Activated T-cell treated with anti-CD3 and anti-CD28 coated beads, Interleukin-2, amount 50 U/mL, for 1 hour (primary cell): ENCODE measurements around the gene DIAPH2.
"Not testable (repeated sequence)": the region's sequence is repeated elsewhere in the genome, so short reads cannot be mapped to it uniquely, and the experiment has no call there.

ENCODE experiments used
- DNase-seq: peaks from one replicate; pipeline ENCODE4 v3.0.0-alpha.2; 2020

Gene DIAPH2

GRCh38 chrX:96684339-96685209, at the start of gene DIAPH2:
DIAPH2 (plus strand) TSS chrX:96684842.
- DNase-seq = peak; percentile 69

- no peak for DNase-seq
These were observed 34.6 kb upstream of the DIAPH2 start for GRCh38 chrX:96650023-96650422.

GRCh38 chrX:96655947-96656623, 28.6 kb upstream of the DIAPH2 start:
- no peak for DNase-seq

- DNase-seq = no peak
These were observed 2.1 kb upstream of the DIAPH2 start for GRCh38 chrX:96682516-96682915.

- DNase-seq = no peak
These were observed 674 bp upstream of the DIAPH2 start for GRCh38 chrX:96683997-96684338.

GRCh38 chrX:96685210-96686099, 813 bp downstream of the DIAPH2 start:
- DNase-seq = peak; percentile 36

GRCh38 chrX:96687776-96688175, 3.1 kb downstream of the DIAPH2 start:
- DNase-seq = no peak

- DNase-seq = no peak
These were observed 4.1 kb downstream of the DIAPH2 start for GRCh38 chrX:96688789-96689188.

- no peak for DNase-seq
These were observed 5.3 kb downstream of the DIAPH2 start for GRCh38 chrX:96689991-96690390.

GRCh38 chrX:96692454-96692853, 7.8 kb downstream of the DIAPH2 start:
- no peak for DNase-seq

- no peak for DNase-seq
These were observed 8.2 kb downstream of the DIAPH2 start for GRCh38 chrX:96692890-96693289.

GRCh38 chrX:96693407-96693806, 8.8 kb downstream of the DIAPH2 start:
- no peak for DNase-seq

- no peak for DNase-seq
These were observed 11.8 kb downstream of the DIAPH2 start for GRCh38 chrX:96696462-96696861.

- no peak for DNase-seq
These were observed 16.0 kb downstream of the DIAPH2 start for GRCh38 chrX:96700625-96701024.

- DNase-seq = no peak
These were observed 18.7 kb downstream of the DIAPH2 start for GRCh38 chrX:96703379-96703778.

GRCh38 chrX:96703816-96704215, 19.2 kb downstream of the DIAPH2 start:
- DNase-seq = no peak

- DNase-seq = no peak
These were observed 20.0 kb downstream of the DIAPH2 start for GRCh38 chrX:96704629-96705028.

- no peak for DNase-seq
These were observed 21.3 kb downstream of the DIAPH2 start for GRCh38 chrX:96705905-96706304.

- no peak for DNase-seq
These were observed 23.2 kb downstream of the DIAPH2 start for GRCh38 chrX:96707804-96708203.

GRCh38 chrX:96710031-96710430, 25.4 kb downstream of the DIAPH2 start:
- DNase-seq = no peak

- DNase-seq = no peak
These were observed 28.7 kb downstream of the DIAPH2 start for GRCh38 chrX:96713303-96713702.

GRCh38 chrX:96714393-96714792, 29.8 kb downstream of the DIAPH2 start:
- DNase-seq = not testable (repeated sequence)

GRCh38 chrX:96715481-96715880, 30.8 kb downstream of the DIAPH2 start:
- DNase-seq = no peak
